Astrocyte of the cerebellum (primary cell): ENCODE results near the gene TRIM24.

Experiments
- DNase-seq: peaks from one replicate; pipeline ENCODE4 v3.0.0-alpha.2; 2011; ENCODE audit warnings: low read depth
- H3K4me3 ChIP-seq: 2 replicates; pipeline ENCODE4 v1.5.1; 2011; ENCODE audit warnings: mild to moderate bottlenecking, low read depth, low read length, moderate library complexity
- CTCF ChIP-seq: IDR thresholded peaks from 2 replicates; pipeline ENCODE4 v1.5.1; 2012; ENCODE audit warnings: low read length, low read depth, moderate library complexity, mild to moderate bottlenecking; ENCODE audit errors: missing control alignments
- in situ Hi-C: cut with HindIII; loops from 2 replicates; pipeline ENCODE4 v1.10.0; 2017; ENCODE audit warnings: low sequenced_read_pairs

TRIM24 gene

DNA sequence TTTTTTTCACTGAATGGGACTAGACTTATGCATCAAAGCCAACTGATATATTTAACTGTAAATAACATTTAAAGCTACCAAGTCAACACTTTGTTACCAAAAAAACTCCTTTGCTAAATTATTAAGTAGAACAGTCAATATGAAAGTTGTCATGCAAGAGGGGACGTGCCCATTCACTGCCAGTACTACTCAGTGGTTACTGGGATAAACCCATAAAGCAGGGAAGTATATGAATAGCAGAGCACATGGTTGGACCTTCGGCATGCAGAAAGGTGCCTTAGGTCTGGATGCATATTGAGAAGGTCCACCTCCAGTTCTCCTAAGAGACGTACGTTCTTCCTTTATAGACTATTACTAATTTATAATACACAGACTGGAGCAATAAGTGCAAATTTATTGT lies 121.0 kb downstream of the TRIM24 start:
- in situ Hi-C loops: no loop called here
- H3K4me3 ChIP-seq: no peak overlapping the region
- TF ChIP-seq CTCF: no peak
- DNase-seq: no peak

- in situ Hi-C loops: no loop called here
Observed at GRCh38 chr7:138584283-138584682, 124.2 kb downstream of the TRIM24 start.

GRCh38 chr7:138584696-138585095 lies 124.6 kb downstream of the TRIM24 start:
- H3K4me3 ChIP-seq: no peak overlapping the region
- in situ Hi-C loops: no loop called here
- TF ChIP-seq CTCF: no peak
- DNase-seq: no peak

More at GRCh38 chr7:138584283-138584682, 124.2 kb downstream of the TRIM24 start:
- no peak for TF ChIP-seq CTCF
- DNase-seq: no peak
- H3K4me3 ChIP-seq: no peak overlapping the region

DNA sequence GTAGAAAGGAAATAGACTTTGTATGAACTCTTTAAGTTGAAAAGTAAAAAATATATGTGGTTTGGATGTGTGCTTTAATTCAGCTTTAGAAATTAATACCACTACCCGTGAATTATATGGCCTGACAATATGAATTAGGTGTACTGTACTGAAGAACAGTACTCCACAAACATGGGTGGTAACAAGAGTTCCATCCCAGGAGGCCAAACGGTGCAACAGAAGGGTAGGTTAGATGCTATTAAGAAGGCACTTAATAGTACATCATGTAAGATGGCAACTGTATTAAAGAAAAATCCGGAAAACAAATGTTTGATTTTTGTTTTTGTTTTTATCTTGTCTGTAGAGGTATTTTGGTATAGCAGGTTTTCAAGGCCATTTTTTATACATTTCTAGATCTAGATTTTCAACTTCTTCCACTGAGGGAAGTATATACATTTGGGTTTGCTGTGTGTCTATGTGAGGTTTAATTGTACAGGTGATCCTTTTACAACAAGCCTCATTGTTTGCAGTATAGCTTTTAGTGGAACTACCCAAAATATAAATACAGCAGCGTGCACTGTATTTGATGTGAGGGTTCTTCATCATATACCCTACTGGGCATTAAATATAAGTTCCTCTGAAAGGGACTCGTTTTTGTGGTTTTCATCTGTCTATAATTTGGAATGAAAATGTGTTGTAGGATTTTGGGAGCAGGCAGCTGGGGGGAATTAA lies 125.4 kb downstream of the TRIM24 start:
- H3K4me3 ChIP-seq: no peak overlapping the region
- TF ChIP-seq CTCF: no peak
- DNase-seq: no peak
- in situ Hi-C loops: no loop called here

DNA sequence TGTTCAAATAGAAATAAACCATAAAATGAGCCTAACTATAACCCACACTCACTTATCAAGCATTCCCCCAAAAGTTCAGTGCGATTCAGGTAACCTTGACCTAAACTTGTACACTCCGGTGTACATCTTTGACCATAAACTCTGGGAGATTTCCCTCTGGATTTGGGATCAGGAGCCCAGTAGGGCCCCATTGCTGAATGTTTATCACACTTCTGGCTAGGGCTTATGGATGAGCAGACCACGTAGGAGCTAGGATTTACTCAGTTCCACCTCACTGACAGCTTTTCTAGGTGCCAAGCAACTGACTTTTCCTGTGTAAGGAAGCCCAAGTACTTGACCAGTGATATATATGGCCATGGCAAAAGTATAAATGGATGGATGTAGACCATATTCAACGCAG lies 127.4 kb downstream of the TRIM24 start:
- no peak for TF ChIP-seq CTCF
- DNase-seq: no peak
- in situ Hi-C loops: no loop called here
- no peak overlapping the region for H3K4me3 ChIP-seq

GRCh38 chr7:138588986-138589385 lies 128.9 kb downstream of the TRIM24 start:
- no peak for DNase-seq
- TF ChIP-seq CTCF: no peak
- no peak overlapping the region for H3K4me3 ChIP-seq
- in situ Hi-C loops: no loop called here
